GM18526 (cell line): ENCODE data around the gene PTGIS.

ENCODE experiments used
- POLR2A ChIP-seq: IDR thresholded peaks from 3 replicates; pipeline ENCODE4 v1.6.1; 2011; ENCODE audit not compliant: insufficient read length; ENCODE audit errors: extremely low read depth

The PTGIS gene

DNA sequence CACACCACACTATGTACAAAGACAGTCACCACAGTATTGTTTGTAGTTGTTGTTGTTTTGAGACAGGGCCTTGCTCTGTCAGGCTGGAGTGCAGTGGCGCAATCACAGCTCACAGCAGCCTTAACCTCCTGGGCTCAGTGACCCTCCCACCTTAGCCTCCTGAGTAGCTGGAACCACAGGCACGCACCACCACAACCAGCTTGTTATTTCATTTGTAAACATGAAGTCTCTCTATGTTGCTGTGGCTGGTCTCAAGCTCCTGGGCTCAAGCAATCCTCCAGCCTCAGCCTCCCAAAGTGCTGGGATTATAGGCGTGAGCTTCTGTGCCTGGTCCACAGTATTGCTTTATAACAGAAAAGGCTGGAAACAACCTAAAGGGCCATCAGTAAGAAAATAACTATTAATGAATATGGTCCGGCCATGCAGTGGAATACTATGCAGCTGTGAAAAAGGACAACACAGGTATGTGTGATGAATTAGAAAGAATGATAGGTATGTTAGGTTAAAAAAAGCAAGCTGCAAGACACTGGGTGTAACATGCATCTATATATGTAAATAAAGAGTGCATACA lies 30.0 kb upstream of the PTGIS start:
- TF ChIP-seq POLR2A = no peak

DNA sequence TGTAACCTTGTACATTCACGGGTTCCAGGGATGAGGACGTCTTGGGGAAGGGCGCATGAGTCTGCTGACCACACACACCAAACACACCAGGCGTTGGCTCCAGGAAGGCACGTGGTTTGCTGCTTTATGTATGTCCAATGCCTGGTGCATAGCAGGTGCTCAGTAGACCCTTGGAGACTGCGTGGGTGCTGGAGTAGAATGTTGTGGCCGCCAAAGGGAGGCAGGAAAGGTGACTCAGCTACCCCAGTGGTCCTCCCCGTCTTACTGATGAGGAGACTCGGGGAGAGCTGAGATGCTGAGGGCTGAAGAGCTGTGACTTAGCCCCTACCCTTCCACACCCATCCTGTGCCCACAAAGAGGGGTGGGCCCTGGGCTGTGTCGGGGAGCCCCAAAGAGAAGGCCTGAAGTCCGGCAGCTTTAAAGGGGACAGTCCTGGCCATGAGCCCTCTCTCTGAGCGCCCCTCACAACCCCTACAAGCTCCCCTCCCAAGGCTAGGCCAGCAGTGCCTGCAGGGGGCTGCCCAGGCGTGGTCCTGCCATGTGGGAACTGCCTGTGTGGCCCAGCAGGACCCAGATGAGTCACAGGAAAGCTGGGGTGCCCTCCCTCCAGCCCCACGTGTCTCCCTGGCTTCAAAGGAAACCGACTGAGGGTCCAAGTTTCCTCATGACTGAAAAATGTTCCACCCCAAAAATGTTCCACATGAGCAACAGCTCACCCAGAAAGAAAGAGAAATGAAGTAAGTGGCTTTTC lies 28.0 kb upstream of the PTGIS start:
- TF ChIP-seq POLR2A = no peak

DNA sequence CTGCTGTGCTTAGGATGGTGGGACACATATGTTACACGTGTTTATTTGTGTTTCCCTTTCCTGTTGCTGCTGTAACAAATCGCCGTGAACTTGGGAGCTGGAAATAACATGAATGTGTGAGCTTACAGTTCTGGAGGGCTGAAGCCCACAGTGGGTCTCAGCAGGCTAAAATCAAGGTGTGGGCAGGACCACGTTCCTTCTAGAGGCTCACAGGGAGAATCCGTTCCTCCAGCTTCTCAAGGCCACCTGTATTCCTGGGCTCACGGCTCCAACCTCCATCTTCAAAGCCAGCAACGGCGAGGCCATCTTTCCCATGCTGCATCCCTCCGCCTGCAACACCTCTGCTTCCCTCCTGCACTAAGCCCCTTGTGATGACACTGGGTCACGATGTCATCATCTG lies 27.4 kb upstream of the PTGIS start:
- no peak for TF ChIP-seq POLR2A

DNA sequence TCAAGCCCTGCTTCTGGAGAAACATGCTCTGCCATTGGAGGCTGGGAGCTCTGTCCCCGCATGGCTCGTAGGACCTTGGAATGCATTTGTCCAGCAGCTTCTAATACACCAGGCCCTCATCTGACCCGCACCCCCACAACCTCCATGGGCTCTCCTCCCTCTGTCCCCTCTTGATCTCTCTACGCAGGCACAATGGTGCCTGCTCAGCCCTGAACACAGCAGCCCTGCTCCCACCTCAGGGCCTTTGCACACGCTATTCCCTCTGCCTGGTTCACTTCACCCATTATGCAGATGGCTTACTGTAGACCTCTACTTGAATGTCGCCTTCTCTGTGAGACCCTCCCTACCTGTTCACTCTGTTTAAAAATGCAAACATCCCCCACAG lies 27.0 kb upstream of the PTGIS start:
- no peak for TF ChIP-seq POLR2A

DNA sequence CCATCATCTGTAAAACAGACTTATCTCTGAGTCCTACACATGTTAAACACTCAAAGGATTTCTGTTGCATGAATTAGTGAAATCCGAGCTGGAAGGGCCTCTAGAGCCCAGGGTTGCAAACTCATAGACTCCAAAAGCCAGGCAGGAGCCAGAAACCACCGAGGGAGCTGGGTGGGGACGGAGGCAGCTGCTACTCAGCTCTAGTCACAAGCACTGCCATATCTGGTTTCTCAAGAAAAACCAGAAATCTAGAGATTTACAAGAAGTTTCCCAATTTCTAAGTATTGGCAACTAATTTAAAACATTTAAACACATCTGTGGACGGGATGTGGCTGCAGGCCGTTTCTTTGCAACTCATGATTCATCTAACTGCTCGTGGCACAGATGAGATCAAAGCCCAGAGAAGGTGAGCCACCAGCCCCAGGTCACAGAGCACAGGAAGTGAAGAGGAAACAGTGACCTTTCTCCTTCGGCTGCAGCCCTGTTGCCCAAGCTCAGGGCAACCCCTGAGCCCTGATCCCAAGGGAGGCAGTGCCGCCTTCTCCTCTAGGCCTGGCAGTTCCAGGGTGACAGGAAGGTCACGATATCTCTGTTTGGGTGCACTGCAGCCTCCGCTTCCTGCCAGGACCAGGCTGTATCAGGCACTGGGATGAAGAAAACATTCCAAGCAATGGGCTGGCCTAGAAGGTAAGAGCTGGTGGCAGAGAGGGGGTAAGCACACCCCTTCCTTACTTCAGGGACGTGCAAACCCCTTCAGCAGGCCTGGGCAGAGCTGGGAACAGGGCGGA lies 26.4 kb upstream of the PTGIS start:
- no peak for TF ChIP-seq POLR2A

DNA sequence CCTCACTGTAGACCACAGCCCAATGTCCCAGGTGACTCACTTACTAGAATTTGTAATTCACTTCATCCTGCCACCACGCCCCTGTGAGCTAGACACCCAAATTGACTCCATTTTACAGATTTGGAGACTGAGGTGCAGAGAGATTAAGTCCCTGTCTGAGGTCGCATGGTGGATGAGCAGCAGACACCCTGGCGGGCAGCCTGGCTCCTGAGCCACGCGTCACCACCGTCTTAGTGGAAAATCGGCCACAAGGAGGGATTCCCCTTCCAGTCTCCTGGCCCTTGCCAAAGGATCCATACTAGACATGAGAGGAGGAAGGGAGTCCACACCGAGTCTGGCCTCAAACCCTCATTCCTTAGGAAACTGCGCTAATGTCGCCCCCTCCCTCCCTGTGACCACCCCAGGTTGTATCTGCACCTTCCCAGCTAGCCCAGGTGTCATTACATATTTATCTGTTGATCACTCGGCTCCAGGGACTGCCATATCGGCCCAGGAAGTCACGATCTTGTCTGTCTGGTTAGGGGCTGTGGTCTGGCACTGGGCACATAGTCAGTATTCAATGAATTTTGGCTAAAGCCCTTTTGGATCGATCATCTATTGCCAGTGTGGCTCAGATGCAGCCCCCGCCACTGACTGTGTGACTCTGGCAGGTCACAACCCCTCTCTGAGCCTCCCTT lies 25.7 kb upstream of the PTGIS start:
- TF ChIP-seq POLR2A = no peak

DNA sequence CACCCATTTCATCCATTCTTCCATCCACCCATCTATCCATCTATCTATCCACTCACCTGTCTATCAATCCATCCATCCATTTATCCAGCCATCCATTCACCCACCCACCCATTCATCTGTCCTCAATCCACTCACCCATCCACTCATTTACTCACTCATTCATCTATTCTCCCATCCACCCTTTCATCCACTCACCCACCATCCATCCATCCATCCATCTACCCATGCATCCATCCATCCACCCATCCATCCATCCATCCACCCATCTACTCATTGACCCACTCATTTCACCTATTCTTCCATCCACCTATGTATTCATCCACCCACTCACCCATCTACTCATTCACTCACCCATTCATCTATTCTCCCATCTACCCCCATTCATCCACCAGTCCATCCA lies 24.2 kb upstream of the PTGIS start:
- no peak for TF ChIP-seq POLR2A

DNA sequence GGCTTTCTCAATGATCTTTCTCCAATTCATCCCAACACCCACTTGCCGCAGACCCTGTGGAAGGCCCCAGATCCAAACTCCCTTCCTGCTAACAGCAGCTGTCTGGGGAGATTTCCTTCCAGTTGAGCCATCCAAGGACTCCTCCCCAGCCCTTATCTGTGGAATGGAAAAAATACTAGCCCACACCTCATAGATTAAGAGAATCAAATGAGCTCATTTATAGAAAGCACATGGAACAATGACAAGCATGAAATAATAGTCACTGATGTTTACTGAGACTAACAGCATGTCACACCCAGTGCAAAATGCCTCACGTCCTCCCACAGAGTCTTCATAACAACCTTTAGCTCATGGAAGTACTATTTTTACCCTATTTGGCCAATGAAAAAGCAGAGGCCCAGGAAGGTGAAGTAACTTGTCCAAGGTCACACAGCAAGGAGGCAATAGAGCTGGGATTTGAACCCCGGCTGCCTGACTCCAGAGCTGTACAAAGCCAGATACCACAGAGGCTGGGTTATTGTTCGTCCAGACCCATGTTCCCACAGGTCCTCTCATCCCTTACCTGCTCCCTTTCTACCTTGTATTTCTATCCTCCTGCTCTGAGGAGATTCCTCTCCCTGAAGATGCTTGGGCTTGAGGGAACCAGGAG lies 23.4 kb upstream of the PTGIS start:
- no peak for TF ChIP-seq POLR2A

DNA sequence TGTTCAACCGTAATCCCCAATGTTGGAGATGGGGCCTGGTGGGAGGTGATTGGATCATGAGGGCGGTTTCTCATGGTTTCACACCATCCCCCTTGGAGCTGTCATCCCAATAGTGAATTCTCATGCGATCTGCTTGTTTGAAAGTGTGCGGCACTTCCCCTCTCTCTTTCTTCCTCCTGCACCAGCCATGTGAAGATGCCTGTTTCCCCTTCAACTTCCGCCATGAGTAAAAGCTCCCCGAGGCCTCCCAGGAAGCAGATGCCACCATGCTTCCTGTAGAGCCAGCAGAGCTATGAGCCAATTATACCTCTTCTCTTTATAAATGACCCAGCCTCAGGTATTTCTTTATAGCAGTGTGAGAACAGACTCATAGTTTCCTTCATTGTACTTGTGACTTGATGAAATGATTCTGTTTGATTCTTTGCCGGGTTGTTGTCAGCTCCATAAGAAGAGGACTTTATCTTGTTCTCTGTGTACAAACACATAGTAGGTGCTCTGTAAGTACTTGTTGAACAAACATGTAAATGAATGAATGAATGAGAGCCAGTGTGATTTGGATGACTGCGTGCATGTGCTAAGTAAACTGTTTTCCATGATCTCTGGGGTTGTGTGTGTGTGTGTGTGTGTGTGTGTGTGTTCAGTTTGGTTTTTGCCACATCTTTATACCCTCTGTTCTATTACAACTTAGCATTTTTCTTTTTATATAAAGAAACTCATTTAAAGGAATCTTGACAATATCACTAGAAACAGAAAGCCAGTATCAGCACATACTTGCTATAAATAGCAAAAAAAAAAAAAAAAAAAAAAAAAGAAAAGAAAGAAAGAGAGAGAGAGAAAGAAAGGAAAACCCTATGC lies 22.5 kb upstream of the PTGIS start:
- no peak for TF ChIP-seq POLR2A

DNA sequence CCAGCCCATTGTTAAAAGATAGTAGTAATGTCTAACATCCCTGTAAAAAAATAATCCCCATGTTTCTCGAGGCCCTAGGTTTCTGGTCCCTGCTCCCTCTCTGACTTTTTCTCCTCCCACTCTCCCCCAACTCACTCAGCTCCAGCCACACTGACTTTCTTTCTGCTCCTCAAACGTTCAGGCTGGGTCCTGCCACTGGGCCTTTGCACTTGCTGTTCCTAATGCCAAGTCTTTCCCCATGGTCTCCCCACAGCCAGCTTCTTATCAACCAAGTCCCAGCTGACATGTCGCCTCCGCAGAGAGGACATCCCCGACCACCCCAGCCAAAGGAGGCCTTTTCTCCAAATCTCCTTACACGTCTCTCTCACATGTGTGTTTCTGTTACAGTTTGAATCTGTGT lies 21.8 kb upstream of the PTGIS start:
- TF ChIP-seq POLR2A = no peak

DNA sequence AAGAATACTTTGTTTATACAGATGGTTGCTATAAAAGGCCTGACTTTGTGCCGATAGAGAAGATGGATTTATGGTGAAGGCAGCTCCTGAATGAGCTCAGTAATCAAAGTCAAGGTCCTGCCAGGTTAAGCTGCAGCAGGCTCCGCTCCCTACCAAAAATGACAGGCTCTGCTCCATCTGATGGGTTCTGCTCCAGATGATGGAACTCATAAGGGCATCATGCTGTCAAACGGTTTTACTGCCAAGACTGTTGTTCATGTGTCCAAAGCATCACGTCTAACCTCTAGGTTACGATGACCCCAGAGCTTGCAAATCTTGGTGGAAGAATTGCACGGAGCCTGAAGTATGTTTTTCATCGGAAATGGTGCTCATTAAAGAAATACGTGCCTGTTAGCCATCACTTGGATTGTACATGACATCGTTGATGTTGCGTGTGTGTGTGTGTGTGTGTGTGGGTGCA lies 19.2 kb upstream of the PTGIS start:
- no peak for TF ChIP-seq POLR2A

DNA sequence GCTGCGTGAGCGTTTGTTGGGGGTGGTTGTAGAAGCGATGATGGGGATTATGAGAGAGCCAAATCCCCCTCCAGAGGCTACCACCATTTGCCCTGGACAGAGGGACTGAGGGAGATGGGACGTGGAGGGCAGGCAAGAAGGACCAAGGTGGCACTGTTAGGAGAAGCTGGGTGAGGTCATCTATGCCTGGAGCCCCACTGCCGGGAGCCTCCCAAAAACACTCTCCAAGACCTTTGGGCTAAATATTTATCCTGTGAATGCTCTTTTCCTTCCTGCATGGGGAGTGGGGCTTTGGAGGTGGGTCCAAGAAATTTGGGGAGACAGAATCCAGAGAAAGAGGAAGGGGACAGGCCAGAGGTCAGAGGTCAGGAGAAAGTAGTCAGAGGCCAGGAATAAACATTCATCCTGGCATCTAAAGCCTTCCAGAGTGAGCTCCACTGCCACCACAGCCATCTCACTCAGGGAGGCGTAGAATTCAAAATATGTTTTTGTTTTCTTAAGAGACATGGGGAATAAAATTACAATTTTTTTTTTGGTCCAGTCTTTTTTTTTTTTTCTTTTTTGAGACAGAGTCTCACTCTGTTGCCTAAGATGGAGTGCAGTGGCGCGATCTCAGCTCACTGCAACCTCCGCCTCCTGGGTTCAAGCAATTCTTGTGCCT lies 17.8 kb upstream of the PTGIS start:
- no peak for TF ChIP-seq POLR2A

DNA sequence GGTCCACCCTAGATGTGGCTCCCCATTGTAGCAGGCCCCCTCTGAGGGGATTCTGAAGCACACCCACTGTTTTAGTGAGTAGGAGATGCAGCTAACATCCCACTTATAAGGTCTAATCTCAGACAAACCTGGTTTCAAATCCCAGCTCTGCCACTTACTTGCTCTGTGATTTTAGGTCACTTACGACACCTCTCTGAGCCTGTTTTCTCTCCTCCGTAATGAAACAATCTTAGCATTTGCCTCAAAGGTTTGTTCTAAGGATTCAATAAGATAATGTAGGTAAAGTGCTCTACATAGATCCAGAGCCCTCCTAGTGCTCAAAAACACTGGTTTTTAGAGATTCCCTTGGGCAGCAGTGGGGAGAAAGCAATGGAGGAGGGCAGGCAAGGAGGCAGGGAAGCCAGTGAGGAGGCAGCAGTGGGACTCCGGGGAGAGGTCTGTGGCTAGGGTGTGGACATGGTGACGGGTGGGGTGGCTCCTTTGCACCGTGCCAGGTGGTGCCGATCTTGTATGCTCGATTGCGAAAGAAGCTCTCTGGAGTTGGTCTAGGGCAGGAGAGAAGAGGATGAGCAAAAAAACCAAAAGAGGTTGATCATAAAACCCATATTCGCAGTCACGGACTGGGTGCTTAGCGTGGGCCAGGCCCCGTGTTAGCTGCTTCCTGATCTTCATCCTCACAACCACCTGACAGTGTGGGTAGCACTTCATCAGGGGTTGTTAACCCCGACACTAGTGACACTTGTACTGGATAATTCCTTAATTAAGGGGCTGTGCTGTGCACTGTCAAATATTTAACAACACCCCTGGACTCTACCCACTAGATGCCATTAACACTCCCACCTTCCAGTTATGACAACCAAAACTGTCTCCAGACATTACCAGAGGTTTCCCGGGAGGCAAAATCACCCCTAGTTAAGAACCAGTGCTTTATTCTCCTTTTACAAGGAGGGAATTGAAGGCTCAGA lies 16.8 kb upstream of the PTGIS start:
- no peak for TF ChIP-seq POLR2A
